Measurements from ENCODE around the gene IL17REL.

The IL17REL gene

GRCh38 chr22:50020606-50021005 lies 8.0 kb upstream of the IL17REL start:
- no peak for DNase-seq

DNA sequence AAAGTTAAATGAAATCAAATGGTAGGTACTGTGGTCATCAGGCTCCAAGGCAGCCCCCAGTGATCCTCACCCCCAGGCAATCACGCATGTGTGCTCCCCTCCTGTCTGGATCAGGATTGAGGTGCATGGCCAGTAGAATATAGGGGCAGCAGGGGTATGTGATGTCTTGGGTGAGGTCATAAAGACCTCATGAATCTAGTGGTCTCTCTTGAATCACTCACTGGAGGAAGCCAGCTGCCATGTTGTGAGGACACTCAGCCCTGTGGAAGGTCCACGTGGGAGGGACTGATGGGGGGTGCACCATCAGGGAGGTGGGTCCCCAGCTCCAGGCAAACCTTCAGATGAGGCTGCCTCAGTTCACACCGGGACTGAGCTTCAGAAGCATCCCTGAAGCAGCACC lies 6.8 kb upstream of the IL17REL start:
- no peak for DNase-seq

DNA sequence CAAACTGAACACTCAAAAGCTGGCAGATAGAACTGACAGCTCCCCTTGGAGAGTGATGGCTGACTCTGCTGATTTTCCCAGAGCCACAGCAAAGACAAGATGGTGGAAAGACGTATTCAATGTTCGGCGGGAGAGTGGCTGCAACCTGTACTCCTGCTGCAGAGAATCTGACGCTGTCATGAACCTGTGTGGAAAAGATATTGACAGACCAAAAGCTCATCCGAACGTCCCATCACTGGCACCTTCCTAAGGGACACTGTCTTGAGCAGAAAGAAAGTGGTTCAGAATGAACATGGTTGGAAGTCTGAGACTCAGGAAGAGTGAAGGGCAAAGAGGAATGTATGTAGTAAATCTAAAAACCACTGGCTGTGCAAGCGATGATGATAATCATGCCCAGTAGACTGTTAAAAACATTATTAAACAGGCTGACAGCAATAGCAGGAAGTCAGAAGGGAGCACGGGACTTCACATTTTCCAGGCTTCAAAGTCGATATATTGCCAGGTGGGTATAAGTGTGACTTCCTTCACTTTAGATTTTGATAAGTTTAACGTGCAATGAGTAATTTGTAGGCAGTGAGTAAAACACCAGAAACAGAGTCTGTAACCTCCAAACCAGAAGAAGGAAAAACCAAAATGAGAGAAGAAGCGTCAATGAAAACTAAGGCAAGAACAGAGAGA lies 6.2 kb upstream of the IL17REL start:
- no peak for DNase-seq

DNA sequence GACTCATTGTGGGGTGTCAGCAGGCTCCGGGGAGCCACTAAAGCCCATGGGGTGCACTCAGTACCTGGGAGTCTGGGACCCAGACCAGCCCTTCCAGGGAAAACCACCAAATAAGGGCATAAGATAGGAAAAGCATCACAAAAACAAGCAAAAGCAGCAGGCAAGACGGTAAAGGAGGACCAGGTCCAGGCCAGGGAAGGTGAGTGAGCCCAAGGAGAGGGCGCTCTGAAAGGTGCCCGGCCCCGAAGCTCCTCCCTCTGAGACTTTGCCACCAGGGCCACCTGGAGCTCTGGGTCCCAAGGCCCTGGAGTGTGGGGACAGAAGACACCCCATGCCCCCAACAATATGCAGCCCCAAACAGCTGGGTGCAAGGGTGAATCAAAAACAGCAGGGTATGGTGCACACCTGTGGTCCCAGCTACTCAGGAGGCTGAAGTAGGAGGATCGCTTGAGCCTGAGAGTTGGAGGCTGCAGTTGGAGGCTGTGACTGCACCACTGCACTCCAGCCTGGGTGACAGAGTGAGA lies 5.2 kb upstream of the IL17REL start:
- DNase-seq: no peak

GRCh38 chr22:50016988-50017700 lies 4.6 kb upstream of the IL17REL start:
- DNase-seq: no peak

DNA sequence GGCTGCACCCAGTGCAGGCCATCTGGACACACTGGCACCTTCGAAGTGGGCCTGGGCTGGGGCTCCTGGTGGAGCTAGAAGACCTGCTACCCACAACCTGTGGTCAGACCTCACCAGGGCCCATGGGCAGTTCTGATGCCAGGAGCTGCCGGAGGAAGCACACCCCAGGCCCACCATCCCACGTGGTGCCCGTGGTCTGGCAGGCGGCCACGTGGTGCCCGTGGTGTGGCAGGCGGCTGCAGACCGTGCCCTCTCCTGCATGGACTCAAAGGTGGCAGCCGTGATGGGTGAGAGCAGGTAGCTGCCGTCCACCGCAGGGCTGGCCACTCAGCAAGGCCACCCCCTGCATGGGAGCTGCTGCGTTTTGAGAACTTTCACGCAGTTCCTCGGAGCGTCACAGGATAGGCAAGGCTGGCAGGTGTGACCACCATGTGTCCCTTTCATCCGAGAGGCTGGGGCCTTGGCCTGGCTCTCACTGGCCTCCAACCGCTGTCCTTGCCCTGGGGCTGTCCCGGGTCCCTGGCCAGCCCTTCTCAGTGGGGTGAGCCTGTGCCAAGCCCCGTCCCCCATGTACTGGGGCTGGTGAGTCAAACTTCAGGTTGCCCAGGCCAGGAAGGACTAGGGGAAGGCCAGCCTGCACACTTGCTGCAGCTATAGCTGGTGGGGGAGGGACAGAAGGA lies 3.9 kb upstream of the IL17REL start:
- no peak for DNase-seq

GRCh38 chr22:50015451-50016307 lies 3.1 kb upstream of the IL17REL start:
- DNase-seq: no peak

DNA sequence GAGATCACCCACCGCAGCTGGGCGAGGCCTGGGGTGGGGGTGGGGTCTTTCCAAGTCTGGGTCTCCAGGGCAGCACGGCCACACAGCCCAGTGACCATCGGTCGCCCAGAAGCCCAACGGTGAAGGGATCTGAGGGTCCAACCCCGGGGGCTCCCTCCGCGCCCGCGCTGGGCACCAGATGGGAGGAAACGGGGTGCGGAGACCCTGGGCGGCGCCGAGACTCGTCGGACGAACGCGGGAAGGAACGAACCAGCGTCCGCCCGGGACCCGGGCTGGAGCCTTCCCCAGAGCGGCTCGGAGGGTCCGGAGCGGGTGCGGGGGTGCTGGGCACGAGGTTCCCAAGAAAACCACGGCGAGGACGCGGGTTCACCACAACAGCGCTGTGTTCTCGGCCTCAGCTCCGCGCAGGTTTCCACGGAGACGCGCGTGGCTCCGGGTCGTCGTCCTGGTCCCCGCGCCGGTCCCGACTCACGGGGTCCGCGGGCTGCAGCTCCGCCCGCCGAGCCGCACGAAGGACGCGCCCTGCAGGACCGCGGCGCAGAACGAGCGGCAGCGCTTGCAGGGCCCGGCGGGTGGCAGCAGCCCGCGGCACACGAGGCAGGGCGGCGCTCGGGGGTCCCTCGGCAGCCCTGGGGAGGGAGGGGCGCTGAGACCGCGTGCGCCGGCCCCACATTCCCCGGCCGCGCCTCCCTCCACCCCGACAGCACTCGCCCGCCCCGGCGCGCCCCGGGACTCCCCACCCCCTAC lies 2.3 kb upstream of the IL17REL start:
- no peak for DNase-seq

DNA sequence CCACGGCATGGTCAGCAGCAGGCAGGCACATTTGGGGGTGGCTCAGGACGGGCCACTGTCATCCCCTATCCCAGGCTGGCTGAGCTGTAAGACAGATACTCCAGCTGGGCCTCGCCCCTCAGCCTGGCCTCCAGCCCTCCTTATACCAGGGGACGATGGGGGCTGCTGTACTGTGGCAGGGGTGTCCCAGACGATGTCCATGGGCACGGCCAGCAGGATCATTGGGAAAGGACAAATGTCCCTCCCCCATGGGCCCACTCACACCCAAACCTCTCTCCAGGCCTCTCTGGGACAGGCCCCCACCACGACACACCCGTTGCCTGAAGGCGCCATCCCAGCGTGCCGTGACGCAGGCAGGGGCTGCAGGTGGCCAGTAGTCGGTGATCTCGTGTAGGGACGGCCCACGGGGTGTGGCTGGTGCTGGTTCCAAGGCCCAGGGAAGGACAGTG lies 1.5 kb upstream of the IL17REL start:
- DNase-seq: no peak

- no peak for DNase-seq
Measured at GRCh38 chr22:50011447-50012210, 936 bp downstream of the IL17REL start.

GRCh38 chr22:50010676-50011446 lies 1.7 kb downstream of the IL17REL start:
- DNase-seq: no peak

- no peak for DNase-seq
Measured at GRCh38 chr22:50009765-50010675, 2.5 kb downstream of the IL17REL start.

GRCh38 chr22:50009251-50009650 lies 3.3 kb downstream of the IL17REL start:
- DNase-seq: no peak

DNA sequence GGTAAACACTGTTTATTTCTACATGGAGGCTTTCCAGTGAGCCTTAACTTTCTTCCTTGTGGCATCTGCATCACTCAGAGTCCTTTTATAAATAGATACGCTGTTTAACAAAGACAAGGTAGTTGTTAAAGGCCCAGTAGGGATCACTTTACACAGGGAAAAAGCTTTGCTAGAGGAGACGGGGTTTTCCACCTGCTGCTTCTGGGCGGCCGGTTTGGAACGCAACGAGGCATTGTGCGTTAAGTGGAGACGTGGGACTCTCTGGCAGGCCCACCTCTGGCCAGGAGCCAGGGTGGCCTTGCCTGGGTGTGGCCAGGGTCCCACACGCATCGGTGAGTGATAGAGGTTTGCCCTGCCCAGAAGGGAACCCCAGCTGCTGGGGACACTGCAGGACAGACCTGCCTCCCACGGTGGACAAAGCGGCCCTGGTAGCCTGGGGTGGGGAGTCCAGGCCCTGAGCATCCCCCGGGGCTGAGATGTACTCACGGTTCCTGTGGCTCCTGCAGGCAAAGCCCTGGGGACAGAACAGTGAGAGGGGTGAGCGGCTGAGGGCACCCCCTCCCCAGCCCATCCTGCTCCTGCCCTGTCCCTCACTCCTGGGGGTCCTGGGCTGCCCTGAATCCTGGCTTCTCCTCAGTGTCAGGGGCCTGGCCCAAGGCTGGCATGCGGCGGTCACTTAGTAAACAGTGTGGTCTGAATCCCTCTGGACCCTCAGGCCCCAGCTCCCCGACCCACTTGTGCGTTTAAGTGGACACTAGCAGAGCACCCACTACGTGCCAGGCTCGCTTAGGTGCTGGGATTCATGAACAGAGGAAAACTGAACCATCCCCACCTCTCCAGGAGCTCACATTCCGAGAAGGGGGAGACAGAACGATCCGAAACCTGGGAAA lies 4.2 kb downstream of the IL17REL start:
- DNase-seq: peak; percentile 90

DNA sequence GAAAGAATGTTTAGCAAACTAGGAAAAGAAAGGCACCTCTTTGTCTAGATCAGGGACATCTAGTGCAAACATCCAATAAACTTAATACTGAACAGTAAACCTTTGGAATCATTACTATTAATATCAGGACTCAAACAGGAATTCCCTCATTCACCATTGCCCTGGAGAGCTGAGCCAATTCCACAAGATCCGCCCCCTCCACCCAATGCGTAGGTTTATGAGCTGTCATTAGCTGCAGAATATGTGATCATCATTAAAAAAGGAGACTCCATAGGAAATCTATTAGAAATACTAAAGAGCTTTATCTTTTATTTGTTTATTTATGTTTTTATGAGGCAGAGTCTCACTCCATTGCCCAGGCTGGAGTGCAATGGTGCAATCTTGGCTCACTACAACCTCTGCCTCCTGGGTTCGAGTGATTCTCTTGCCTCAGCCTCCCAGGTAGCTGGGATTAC lies 5.5 kb downstream of the IL17REL start:
- no peak for DNase-seq

- no peak for DNase-seq
Measured at GRCh38 chr22:50004918-50005317, 7.6 kb downstream of the IL17REL start.

GRCh38 chr22:50002791-50003190 lies 9.8 kb downstream of the IL17REL start:
- no peak for DNase-seq
